ENCODE results near the gene LCE2C.
"Not testable (repeated sequence)": the region's sequence is repeated elsewhere in the genome, so short reads cannot be mapped to it uniquely, and the experiment has no call there.

Gene LCE2C

DNA sequence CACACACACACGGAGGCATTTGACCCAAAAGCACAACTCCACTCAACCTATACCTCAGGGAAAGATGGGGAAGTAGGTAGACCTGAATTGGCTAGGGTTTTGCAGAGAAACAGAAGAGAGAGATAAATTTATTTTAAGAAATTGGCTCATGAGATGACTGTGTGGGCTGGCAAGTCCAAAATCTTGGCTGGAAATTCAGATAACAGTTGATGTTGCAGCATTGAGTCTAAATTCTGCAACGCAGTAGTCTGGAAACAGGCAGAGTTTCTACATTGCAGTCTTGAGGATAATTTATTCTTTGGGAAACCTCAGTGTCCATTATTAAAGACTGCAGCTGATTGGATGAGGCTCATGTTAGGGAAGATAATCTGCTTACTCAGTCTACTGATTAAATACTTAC, 6.5 kb downstream of the LCE2C start:
- H3K4me1 ChIP-seq (ENCODE audit: control insufficient read depth, insufficient read depth, low read length): no peaks in the 10 kb centered on the region
- CTCF ChIA-PET: interaction anchor here (0.7 kb wide), 1 partner anchor 24 kb away, joined by 3 read pairs; no protein-coding TSS in a partner anchor
- no peaks in the 10 kb centered on the region for H3K9me3 ChIP-seq (ENCODE audit: control insufficient read depth, insufficient read depth, low read depth, low read length)
- TF ChIP-seq, protein P1, sequence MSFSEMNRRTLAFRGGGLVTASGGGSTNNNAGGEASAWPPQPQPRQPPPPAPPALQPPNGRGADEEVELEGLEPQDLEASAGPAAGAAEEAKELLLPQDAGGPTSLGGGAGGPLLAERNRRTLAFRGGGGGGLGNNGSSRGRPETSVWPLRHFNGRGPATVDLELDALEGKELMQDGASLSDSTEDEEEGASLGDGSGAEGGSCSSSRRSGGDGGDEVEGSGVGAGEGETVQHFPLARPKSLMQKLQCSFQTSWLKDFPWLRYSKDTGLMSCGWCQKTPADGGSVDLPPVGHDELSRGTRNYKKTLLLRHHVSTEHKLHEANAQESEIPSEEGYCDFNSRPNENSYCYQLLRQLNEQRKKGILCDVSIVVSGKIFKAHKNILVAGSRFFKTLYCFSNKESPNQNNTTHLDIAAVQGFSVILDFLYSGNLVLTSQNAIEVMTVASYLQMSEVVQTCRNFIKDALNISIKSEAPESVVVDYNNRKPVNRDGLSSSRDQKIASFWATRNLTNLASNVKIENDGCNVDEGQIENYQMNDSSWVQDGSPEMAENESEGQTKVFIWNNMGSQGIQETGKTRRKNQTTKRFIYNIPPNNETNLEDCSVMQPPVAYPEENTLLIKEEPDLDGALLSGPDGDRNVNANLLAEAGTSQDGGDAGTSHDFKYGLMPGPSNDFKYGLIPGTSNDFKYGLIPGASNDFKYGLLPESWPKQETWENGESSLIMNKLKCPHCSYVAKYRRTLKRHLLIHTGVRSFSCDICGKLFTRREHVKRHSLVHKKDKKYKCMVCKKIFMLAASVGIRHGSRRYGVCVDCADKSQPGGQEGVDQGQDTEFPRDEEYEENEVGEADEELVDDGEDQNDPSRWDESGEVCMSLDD (tag by site-specific recombination; IDR thresholded peaks at IDR 0.05): no peak
- no peak for TF ChIP-seq KLF1 (tag by site-specific recombination; IDR thresholded peaks at IDR 0.05)
- no peak for TF ChIP-seq INSM2 (tag by site-specific recombination; IDR thresholded peaks at IDR 0.05)
- TF ChIP-seq YY2 (tag by site-specific recombination; IDR thresholded peaks at IDR 0.05): no peak
- no peaks in the 10 kb centered on the region for H3K36me3 ChIP-seq (ENCODE audit: control insufficient read depth in 2 of 2, insufficient read depth in 1 of 2, low read length in 2 of 2)
- POLR2A ChIA-PET: no interaction called here
- H3K4me3 ChIP-seq (ENCODE audit: low read depth, low read length): no peak overlapping the region
- H3K27ac ChIP-seq (ENCODE audit: extremely low read depth, low read depth, low read length): no peak overlapping the region

DNA sequence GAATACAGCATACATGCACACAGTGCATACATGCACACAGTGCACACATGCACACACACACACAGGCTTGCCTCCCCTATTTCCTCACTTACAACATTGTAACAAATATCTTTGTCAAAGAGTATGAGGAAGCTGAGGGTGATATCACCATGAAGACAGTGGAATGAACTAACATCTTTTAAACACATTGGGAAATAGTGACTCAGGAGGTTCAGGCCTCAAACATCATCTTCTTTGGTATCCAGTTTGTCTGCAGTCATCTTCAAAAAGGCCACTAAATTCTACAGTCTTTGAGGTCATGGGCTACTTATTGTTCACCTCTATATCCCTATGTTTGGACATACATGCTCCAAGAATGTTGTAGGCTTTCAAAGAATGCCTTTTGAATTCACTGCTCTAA, 8.8 kb downstream of the LCE2C start:
- H3K4me3 ChIP-seq (ENCODE audit: low read depth, low read length): no peak overlapping the region
- no peaks in the 10 kb centered on the region for H3K4me1 ChIP-seq (ENCODE audit: control insufficient read depth, insufficient read depth, low read length)
- no peaks in the 10 kb centered on the region for H3K36me3 ChIP-seq (ENCODE audit: control insufficient read depth in 2 of 2, insufficient read depth in 1 of 2, low read length in 2 of 2)
- ChIA-PET CTCF (no interaction called here), POLR2A (no interaction called here)
- no peak overlapping the region for H3K27ac ChIP-seq (ENCODE audit: extremely low read depth, low read depth, low read length)
- TF ChIP-seq ZSCAN4 (tag by site-specific recombination; IDR thresholded peaks at IDR 0.05): no peak
- no peak for TF ChIP-seq ZBTB48 (tag by site-specific recombination; IDR thresholded peaks at IDR 0.05)
- TF ChIP-seq ZSCAN23 (tag by site-specific recombination; IDR thresholded peaks at IDR 0.05): no peak
- TF ChIP-seq SCRT1 (tag by site-specific recombination; IDR thresholded peaks at IDR 0.05; ENCODE audit: borderline replicate concordance): no peak
- no peak for TF ChIP-seq ZNF514 (tag by site-specific recombination; IDR thresholded peaks at IDR 0.05)
- TF ChIP-seq ZNF10 (tag by site-specific recombination; IDR thresholded peaks at IDR 0.05): no peak
- TF ChIP-seq ZNF776 (tag by site-specific recombination; IDR thresholded peaks at IDR 0.05; ENCODE audit: borderline replicate concordance): no peak
- TF ChIP-seq, protein P2, sequence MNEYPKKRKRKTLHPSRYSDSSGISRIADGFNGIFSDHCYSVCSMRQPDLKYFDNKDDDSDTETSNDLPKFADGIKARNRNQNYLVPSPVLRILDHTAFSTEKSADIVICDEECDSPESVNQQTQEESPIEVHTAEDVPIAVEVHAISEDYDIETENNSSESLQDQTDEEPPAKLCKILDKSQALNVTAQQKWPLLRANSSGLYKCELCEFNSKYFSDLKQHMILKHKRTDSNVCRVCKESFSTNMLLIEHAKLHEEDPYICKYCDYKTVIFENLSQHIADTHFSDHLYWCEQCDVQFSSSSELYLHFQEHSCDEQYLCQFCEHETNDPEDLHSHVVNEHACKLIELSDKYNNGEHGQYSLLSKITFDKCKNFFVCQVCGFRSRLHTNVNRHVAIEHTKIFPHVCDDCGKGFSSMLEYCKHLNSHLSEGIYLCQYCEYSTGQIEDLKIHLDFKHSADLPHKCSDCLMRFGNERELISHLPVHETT (tag by site-specific recombination; IDR thresholded peaks at IDR 0.05): no peak
- TF ChIP-seq, protein P3, sequence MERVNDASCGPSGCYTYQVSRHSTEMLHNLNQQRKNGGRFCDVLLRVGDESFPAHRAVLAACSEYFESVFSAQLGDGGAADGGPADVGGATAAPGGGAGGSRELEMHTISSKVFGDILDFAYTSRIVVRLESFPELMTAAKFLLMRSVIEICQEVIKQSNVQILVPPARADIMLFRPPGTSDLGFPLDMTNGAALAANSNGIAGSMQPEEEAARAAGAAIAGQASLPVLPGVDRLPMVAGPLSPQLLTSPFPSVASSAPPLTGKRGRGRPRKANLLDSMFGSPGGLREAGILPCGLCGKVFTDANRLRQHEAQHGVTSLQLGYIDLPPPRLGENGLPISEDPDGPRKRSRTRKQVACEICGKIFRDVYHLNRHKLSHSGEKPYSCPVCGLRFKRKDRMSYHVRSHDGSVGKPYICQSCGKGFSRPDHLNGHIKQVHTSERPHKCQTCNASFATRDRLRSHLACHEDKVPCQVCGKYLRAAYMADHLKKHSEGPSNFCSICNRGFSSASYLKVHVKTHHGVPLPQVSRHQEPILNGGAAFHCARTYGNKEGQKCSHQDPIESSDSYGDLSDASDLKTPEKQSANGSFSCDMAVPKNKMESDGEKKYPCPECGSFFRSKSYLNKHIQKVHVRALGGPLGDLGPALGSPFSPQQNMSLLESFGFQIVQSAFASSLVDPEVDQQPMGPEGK (tag by site-specific recombination; IDR thresholded peaks at IDR 0.05): no peak
- no peak for TF ChIP-seq RBAK (tag by site-specific recombination; IDR thresholded peaks at IDR 0.05)
- TF ChIP-seq GLIS2 (tag by site-specific recombination; IDR thresholded peaks at IDR 0.05): no peak
- no peak for TF ChIP-seq ZNF398 (tag by site-specific recombination; IDR thresholded peaks at IDR 0.05)
- no peak for TF ChIP-seq ZNF239 (tag by site-specific recombination; IDR thresholded peaks at IDR 0.05)
- TF ChIP-seq, protein P4, sequence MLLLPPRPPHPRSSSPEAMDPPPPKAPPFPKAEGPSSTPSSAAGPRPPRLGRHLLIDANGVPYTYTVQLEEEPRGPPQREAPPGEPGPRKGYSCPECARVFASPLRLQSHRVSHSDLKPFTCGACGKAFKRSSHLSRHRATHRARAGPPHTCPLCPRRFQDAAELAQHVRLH (tag by site-specific recombination; IDR thresholded peaks at IDR 0.05): no peak
- no peak for TF ChIP-seq ZNF16 (tag by site-specific recombination; IDR thresholded peaks at IDR 0.05; ENCODE audit: low read depth)
- no peak for TF ChIP-seq ZBTB8A (tag by site-specific recombination; IDR thresholded peaks at IDR 0.05)
- TF ChIP-seq ZNF629 (tag by site-specific recombination; IDR thresholded peaks at IDR 0.05): no peak
- no peaks in the 10 kb centered on the region for H3K9me3 ChIP-seq (ENCODE audit: control insufficient read depth, insufficient read depth, low read depth, low read length)

GRCh38 chr1:152685823-152686222, 10.7 kb downstream of the LCE2C start, which contains the start of gene LCE2B:
LCE2B (plus strand) TSS chr1:152686123; CDS start chr1:152686844, 721 bp downstream.
- H3K4me1 ChIP-seq (ENCODE audit: control insufficient read depth, insufficient read depth, low read length); POLR2A ChIA-PET; H3K4me3 ChIP-seq (ENCODE audit: low read depth, low read length); H3K27ac ChIP-seq (ENCODE audit: extremely low read depth, low read depth, low read length); CTCF ChIA-PET; H3K9me3 ChIP-seq (ENCODE audit: control insufficient read depth, insufficient read depth, low read depth, low read length); H3K36me3 ChIP-seq (ENCODE audit: control insufficient read depth in 2 of 2, insufficient read depth in 1 of 2, low read length in 2 of 2): not testable (repeated sequence)

Measured in HEK293 (cell line).